Common myeloid progenitor, CD34-positive (primary cell): ENCODE results near the gene GPN2.
A peak's percentile ranks its signal among the peaks of the same experiment; 100 is the strongest.

ENCODE experiments used
- CTCF ChIA-PET: fragments of 350-600 bp; sonication (Branson Sonifier 250); formaldehyde crosslinking; loops from one replicate; lab custom pipeline; 2021; ENCODE audit warnings: antibody characterized with exemption; lab: Charles Lee
- POLR2A ChIA-PET: fragments of 350-600 bp; sonication (Branson Sonifier 250); formaldehyde crosslinking; loops from one replicate; lab custom pipeline; 2021; ENCODE audit warnings: antibody characterized with exemption; lab: Charles Lee
- DNase-seq, 3 donors: peaks; one replicate each; pipeline versions ENCODE4 v3.0.0 to v3.0.0-alpha.2; 2013
- H3K27ac ChIP-seq, 2 experiments: 1 replicate in 1 of 2; 2 replicates in 1 of 2; pipeline ENCODE4 v1.7.0; 2013; ENCODE audit warnings: inconsistent platforms in 2 of 2, low read length in 2 of 2, mild to moderate bottlenecking in 2 of 2, low read depth in 1 of 2, moderate library complexity in 1 of 2; ENCODE audit not compliant: severe bottlenecking in 2 of 2, insufficient read depth in 1 of 2, poor library complexity in 1 of 2
- H3K27me3 ChIP-seq, 5 experiments: replicated peaks in 2 of 5; 1 replicate in 3 of 5; 2 replicates in 2 of 5; pipeline versions ENCODE4 v1.6.1 to v1.7.0; 2013; ENCODE audit warnings: low read length in 4 of 5, mild to moderate bottlenecking in 2 of 5, moderate library complexity in 2 of 5, inconsistent platforms in 1 of 5; ENCODE audit not compliant: insufficient read depth in 5 of 5, control insufficient read depth in 4 of 5
- H3K36me3 ChIP-seq, 4 experiments: 1 replicate in 2 of 4; 2 replicates in 2 of 4; pipeline versions ENCODE4 v1.6.1 to v1.7.0; 2013; ENCODE audit warnings: low read length in 3 of 4, control low read depth in 1 of 4, mild to moderate bottlenecking in 1 of 4; ENCODE audit not compliant: control insufficient read depth in 4 of 4, insufficient read depth in 4 of 4
- H3K4me1 ChIP-seq, 4 experiments: 1 replicate in 3 of 4; 2 replicates in 1 of 4; pipeline versions ENCODE4 v1.6.1 to v1.7.1; 2013; ENCODE audit warnings: low read length in 3 of 4, mild to moderate bottlenecking in 3 of 4, control low read depth in 1 of 4, inconsistent platforms in 1 of 4, moderate library complexity in 1 of 4; ENCODE audit not compliant: control insufficient read depth in 4 of 4, insufficient read depth in 4 of 4; ENCODE audit errors: control extremely low read depth in 1 of 4
- H3K4me3 ChIP-seq, 7 experiments: 1 replicate in 4 of 7; 2 replicates in 3 of 7; pipeline versions ENCODE4 v1.5.1 to v1.7.0; 2013; ENCODE audit warnings: mild to moderate bottlenecking in 7 of 7, low read length in 6 of 7, moderate library complexity in 6 of 7, inconsistent platforms in 2 of 7, low read depth in 2 of 7, control low read depth in 1 of 7; ENCODE audit not compliant: insufficient read depth in 4 of 7, control insufficient read depth in 1 of 7; ENCODE audit errors: extremely low read depth in 1 of 7
- H3K9me3 ChIP-seq, 5 experiments: 1 replicate in 4 of 5; 2 replicates in 1 of 5; pipeline versions ENCODE4 v1.6.1 to v1.7.1; 2013; ENCODE audit warnings: low read length in 4 of 5, mild to moderate bottlenecking in 2 of 5, inconsistent platforms in 1 of 5, low read depth in 1 of 5, moderate library complexity in 1 of 5; ENCODE audit not compliant: control insufficient read depth in 4 of 5, insufficient read depth in 2 of 5; ENCODE audit errors: control extremely low read depth in 1 of 5
- WGBS: methylation state at CpG from one replicate; pipeline ENCODE4 v1.1.5; 2013; ENCODE audit not compliant: insufficient coverage; 5-methylcytosine and 5-hydroxymethylcytosine counted together

The GPN2 gene

GRCh38 chr1:26922901-26923300 lies 32.8 kb upstream of the GPN2 start:
- DNase-seq: no peak

DNA sequence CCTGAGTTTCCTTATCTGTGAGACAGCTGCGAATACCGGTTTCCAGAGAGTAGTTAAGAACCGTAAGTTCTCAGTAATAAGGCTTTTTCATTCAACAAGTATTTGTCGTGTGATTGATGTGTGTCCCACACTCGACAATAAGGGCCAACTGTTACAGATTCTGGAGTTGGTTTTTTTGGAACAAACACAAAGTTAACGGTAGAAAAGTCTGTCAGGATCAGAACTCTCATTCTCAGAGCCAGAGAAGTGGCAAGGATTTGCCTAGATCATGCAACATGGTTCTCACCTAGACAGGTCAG lies 32.3 kb upstream of the GPN2 start:
- Histone ChIP-seq H3K36me3 (peaks cover 8 to 27% (median 19%) of the 10 kb centered on the region in 4 experiments), H3K27me3 (no peaks in the 10 kb centered on the region), H3K4me1 (peaks cover 5 to 21% (median 16%) of the 10 kb centered on the region in 4 experiments), H3K27ac (peak overlapping the region; percentile 80 to 90), H3K9me3 (no peaks in the 10 kb centered on the region), H3K4me3 (peak overlapping the region in 6 of 7 experiments; percentile 58 to 87 (median 80))
- CTCF ChIA-PET: interaction anchor here (1.2 kb wide), 1 partner anchor 14 kb away, joined by 4 read pairs; no protein-coding TSS in a partner anchor
- no peak for DNase-seq
- POLR2A ChIA-PET: interaction anchor here (0.8 kb wide), 1 partner anchor 23 kb away, joined by 3 read pairs; no protein-coding TSS in a partner anchor
- 44% methylated on average over 6 of the region's 6 CpGs for WGBS

More at GRCh38 chr1:26922901-26923300, 32.8 kb upstream of the GPN2 start:
- Histone ChIP-seq H3K9me3 (no peaks in the 10 kb centered on the region), H3K4me1 (peaks cover 5 to 21% (median 16%) of the 10 kb centered on the region in 4 experiments), H3K27me3 (no peaks in the 10 kb centered on the region), H3K36me3 (peaks cover 9 to 32% (median 22%) of the 10 kb centered on the region in 4 experiments), H3K4me3 (peak overlapping the region in 4 of 7 experiments; percentile 75 to 87 (median 84)), H3K27ac (peak overlapping the region in 1 of 2 experiments; percentile 90)
- 94% methylated on average over 3 of the region's 3 CpGs for WGBS
- ChIA-PET CTCF (no interaction called here), POLR2A (no interaction called here)

GRCh38 chr1:26921540-26922430 lies 31.7 kb upstream of the GPN2 start, which contains the start of gene NUDC:
NUDC (plus strand) TSS chr1:26921743; CDS start chr1:26921849, 106 bp downstream.
- POLR2A ChIA-PET: interaction anchor here (0.8 kb wide), 1 partner anchor 22 kb away, joined by 3 read pairs; no protein-coding TSS in a partner anchor
- 0% methylated on average over 77 of the region's 83 CpGs for WGBS

GRCh38 chr1:26921126-26921539 lies 31.1 kb upstream of the GPN2 start:
- peak overlapping the region; percentile 64 to 90 for H3K27ac ChIP-seq
- H3K27me3 ChIP-seq: no peaks in the 10 kb centered on the region
- ChIA-PET CTCF (interaction anchor here (1.2 kb wide), 1 partner anchor 13 kb away, joined by 4 read pairs; no protein-coding TSS in a partner anchor), POLR2A (interaction anchor here (0.6 kb wide), 1 partner anchor 11 kb away, joined by 4 read pairs; no protein-coding TSS in a partner anchor)
- 25% methylated on average over 6 of the region's 7 CpGs for WGBS
- peaks cover 5 to 21% (median 16%) of the 10 kb centered on the region in 4 experiments for H3K4me1 ChIP-seq
- no peak for DNase-seq
- H3K9me3 ChIP-seq: no peaks in the 10 kb centered on the region
- H3K4me3 ChIP-seq: peak overlapping the region; percentile 58 to 87 (median 75)
- peaks cover 5 to 17% (median 10%) of the 10 kb centered on the region in 4 experiments for H3K36me3 ChIP-seq

More at GRCh38 chr1:26921540-26922430, 31.7 kb upstream of the GPN2 start, which contains the start of gene NUDC:
- Histone ChIP-seq H3K9me3 (no peaks in the 10 kb centered on the region), H3K27ac (peak within 1 kb of the TSS; percentile 80 to 90), H3K4me1 (peaks cover 5 to 21% (median 16%) of the 10 kb centered on the region in 4 experiments), H3K27me3 (no peaks in the 10 kb centered on the region), H3K4me3 (peak within 1 kb of the TSS; percentile 58 to 87 (median 75)), H3K36me3 (peaks cover 8 to 21% (median 17%) of the 10 kb centered on the region in 4 experiments)
- CTCF ChIA-PET: interaction anchor here (1.2 kb wide), 1 partner anchor 13 kb away, joined by 4 read pairs; no protein-coding TSS in a partner anchor
- peak; percentile 96 to 98 (median 98) for DNase-seq

GRCh38 chr1:26915204-26915842 lies 25.2 kb upstream of the GPN2 start:
- Histone ChIP-seq H3K9me3 (no peaks in the 10 kb centered on the region), H3K36me3 (no peaks in the 10 kb centered on the region), H3K27ac (no peak overlapping the region), H3K4me3 (no peak overlapping the region), H3K4me1 (no peaks in the 10 kb centered on the region), H3K27me3 (no peaks in the 10 kb centered on the region)
- DNase-seq: no peak
- CTCF ChIA-PET: no interaction called here
- 89% methylated on average over 4 of the region's 5 CpGs for WGBS
- POLR2A ChIA-PET: no interaction called here

- H3K27ac ChIP-seq: peak within 1 kb of the TSS in 1 of 2 experiments; percentile 61
- no peaks in the 10 kb centered on the region for H3K9me3 ChIP-seq
- no peaks in the 10 kb centered on the region for H3K27me3 ChIP-seq
- POLR2A ChIA-PET: interaction anchor here (0.8 kb wide), 1 partner anchor 13 kb away, joined by 3 read pairs; no protein-coding TSS in a partner anchor
- no peak for DNase-seq
- 97% methylated on average over 14 of the region's 16 CpGs for WGBS
- CTCF ChIA-PET: no interaction called here
- H3K36me3 ChIP-seq: no peaks in the 10 kb centered on the region
- no peaks in the 10 kb centered on the region for H3K4me1 ChIP-seq
- H3K4me3 ChIP-seq: no peak within 1 kb of the TSS
Measured at GRCh38 chr1:26913754-26914619, 23.9 kb upstream of the GPN2 start, which contains the start of gene NR0B2. NR0B2 (minus strand) TSS chr1:26913975; CDS start chr1:26913940, 35 bp downstream.
